Keratinocyte (primary cell): ENCODE measurements around the gene RAB3B.

Experiments
- CTCF ChIP-seq, 3 experiments: IDR thresholded peaks in 1 of 3; conservative IDR thresholded peaks in 1 of 3; optimal IDR thresholded peaks in 1 of 3; 2 replicates in 2 of 3; 3 replicates in 1 of 3; pipeline versions ENCODE3 to v1.5.1; 2011; ENCODE audit warnings: low read length in 3 of 3, mild to moderate bottlenecking in 3 of 3, moderate library complexity in 2 of 3, control low read depth in 1 of 3, inconsistent platforms in 1 of 3; ENCODE audit not compliant: insufficient read depth in 2 of 3; ENCODE audit errors: extremely low read depth in 1 of 3
- EZH2 ChIP-seq: IDR thresholded peaks from one replicate; pipeline ENCODE4 v1.6.1; 2012; ENCODE audit warnings: inconsistent platforms, mild to moderate bottlenecking, low read length, moderate library complexity

GRCh38 chr1:51933344-51933743, 57.2 kb downstream of the RAB3B start:
- TF ChIP-seq CTCF (optimal IDR thresholded peaks at IDR 0.05 in 1 of 3, IDR thresholded peaks at IDR 0.05 in 1 of 3, conservative IDR thresholded peaks at IDR 0.05 in 1 of 3; ENCODE audit: extremely low read depth in 1 of 3, insufficient read depth in 2 of 3, low read length in 3 of 3): no peak
- no peak for TF ChIP-seq EZH2
